Activated CD8-positive, alpha-beta T cell treated with anti-CD3 and anti-CD28 coated beads for 36 hours (primary cell): ENCODE results near the gene GPR137. TPM values are rescaled to one million over a fixed set of nuclear protein-coding genes. Genes with fewer than 3 reads are reported as not detected.

Experiments
- ATAC-seq: fragments of 200-7000 bp; cut with Tn5 transposase; one replicate; pipeline ENCODE4 v1.10.0; 2021; ENCODE audit warnings: mild to moderate bottlenecking, moderate library complexity
- CTCF ChIA-PET: fragments of 350-600 bp; sonication (Branson Sonifier 250); formaldehyde crosslinking; loops from one replicate; lab custom pipeline; 2021; ENCODE audit warnings: antibody characterized with exemption; lab: Charles Lee
- POLR2A ChIA-PET: fragments of 350-600 bp; sonication (Branson Sonifier 250); formaldehyde crosslinking; loops from one replicate; lab custom pipeline; 2021; ENCODE audit warnings: antibody characterized with exemption; lab: Charles Lee
- DNase-seq: peaks from one replicate; pipeline ENCODE4 v3.0.0-alpha.2; 2020
- H3K27ac Mint-ChIP-seq: one replicate; pipeline ENCODE4 v1.8.0; 2021; ENCODE audit warnings: mild to moderate bottlenecking, mixed read lengths
- H3K27me3 Mint-ChIP-seq: one replicate; pipeline ENCODE4 v1.8.0; 2021; ENCODE audit warnings: mixed read lengths
- H3K36me3 Mint-ChIP-seq: one replicate; pipeline ENCODE4 v1.8.0; 2021; ENCODE audit warnings: low read depth, mixed read lengths
- H3K4me1 Mint-ChIP-seq: one replicate; pipeline ENCODE4 v1.8.0; 2021; ENCODE audit warnings: low read depth, mixed read lengths
- H3K4me3 Mint-ChIP-seq: one replicate; pipeline ENCODE4 v1.8.0; 2021; ENCODE audit warnings: mild to moderate bottlenecking, moderate library complexity, mixed read lengths
- H3K9me3 Mint-ChIP-seq: one replicate; pipeline ENCODE4 v1.8.0; 2021; ENCODE audit warnings: mixed read lengths
- intact Hi-C: fragments of 100-400 bp; cut with micrococcal nuclease; formaldehyde crosslinking; loops from one replicate; pipeline ENCODE4 v1.10.0; 2022
- total RNA-seq, 2 experiments: library from RNA; stranded (reverse); gene quantifications; one replicate each; pipeline ENCODE4 v1.2.3, GENCODE V29; 2021
- TF ChIP-seq, protein P1 (sequence below): fragments of 200-600 bp; IDR thresholded peaks from one replicate; pipeline ENCODE4 v1.8.0; 2022; ENCODE audit warnings: antibody characterized with exemption, mild to moderate bottlenecking

GPR137 gene
- total RNA-seq, 2 experiments from 2014 or later, result 23.7 to 28.5 TPM

GRCh38 chr11:64261556-64262080 lies 24.0 kb upstream of the GPR137 start:
- Mint-ChIP-seq H3K4me1 (peaks cover 12% of the 10 kb centered on the region), H3K36me3 (peaks cover 12% of the 10 kb centered on the region), H3K27me3 (no peaks in the 10 kb centered on the region), H3K27ac (no peak overlapping the region), H3K4me3 (no peak overlapping the region), H3K9me3 (no peaks in the 10 kb centered on the region)
- ChIA-PET CTCF (interaction anchor here (1.8 kb wide), 1 partner anchor 10 kb away, joined by 8 read pairs; the partner anchor contains the start of gene PLCB3), POLR2A (interaction anchor here (0.9 to 2.1 kb wide), 2 partner anchors 9 to 18 kb away, joined by 5 to 6 read pairs; no protein-coding TSS in a partner anchor)
- TF ChIP-seq, protein P1, sequence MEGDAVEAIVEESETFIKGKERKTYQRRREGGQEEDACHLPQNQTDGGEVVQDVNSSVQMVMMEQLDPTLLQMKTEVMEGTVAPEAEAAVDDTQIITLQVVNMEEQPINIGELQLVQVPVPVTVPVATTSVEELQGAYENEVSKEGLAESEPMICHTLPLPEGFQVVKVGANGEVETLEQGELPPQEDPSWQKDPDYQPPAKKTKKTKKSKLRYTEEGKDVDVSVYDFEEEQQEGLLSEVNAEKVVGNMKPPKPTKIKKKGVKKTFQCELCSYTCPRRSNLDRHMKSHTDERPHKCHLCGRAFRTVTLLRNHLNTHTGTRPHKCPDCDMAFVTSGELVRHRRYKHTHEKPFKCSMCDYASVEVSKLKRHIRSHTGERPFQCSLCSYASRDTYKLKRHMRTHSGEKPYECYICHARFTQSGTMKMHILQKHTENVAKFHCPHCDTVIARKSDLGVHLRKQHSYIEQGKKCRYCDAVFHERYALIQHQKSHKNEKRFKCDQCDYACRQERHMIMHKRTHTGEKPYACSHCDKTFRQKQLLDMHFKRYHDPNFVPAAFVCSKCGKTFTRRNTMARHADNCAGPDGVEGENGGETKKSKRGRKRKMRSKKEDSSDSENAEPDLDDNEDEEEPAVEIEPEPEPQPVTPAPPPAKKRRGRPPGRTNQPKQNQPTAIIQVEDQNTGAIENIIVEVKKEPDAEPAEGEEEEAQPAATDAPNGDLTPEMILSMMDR, result no peak
- DNase-seq (no peak), ATAC-seq (no peak)
- intact Hi-C loops, result no loop called here

- ChIA-PET POLR2A (interaction anchor here (0.9 to 2.1 kb wide), 3 partner anchors 9 to 19 kb away, joined by 5 to 6 read pairs (median 5); no protein-coding TSS in a partner anchor), CTCF (interaction anchor here (1.0 to 1.8 kb wide), 3 partner anchors 11 to 39 kb away, joined by 3 to 8 read pairs (median 4); partner anchors contain the start of gene PLCB3)
- TF ChIP-seq, protein P1, result no peak
- DNase-seq (no peak), ATAC-seq (no peak)
- Mint-ChIP-seq H3K36me3 (peaks cover 12% of the 10 kb centered on the region), H3K4me3 (no peak overlapping the region), H3K27me3 (no peaks in the 10 kb centered on the region), H3K9me3 (no peaks in the 10 kb centered on the region), H3K27ac (no peak overlapping the region), H3K4me1 (peaks cover 12% of the 10 kb centered on the region)
- intact Hi-C loops, result no loop called here
Observed at GRCh38 chr11:64262271-64263002, 23.2 kb upstream of the GPR137 start.

- intact Hi-C loops, result no loop called here
- DNase-seq (no peak), ATAC-seq (no peak)
- TF ChIP-seq, protein P1, result no peak
- CTCF ChIA-PET, result interaction anchor here (1.0 to 1.4 kb wide), 3 partner anchors 11 to 40 kb away, joined by 3 to 4 read pairs (median 4); no protein-coding TSS in a partner anchor
- POLR2A ChIA-PET, result interaction anchor here (1.0 to 1.4 kb wide), 3 partner anchors 14 to 56 kb away, joined by 4 to 5 read pairs (median 4); no protein-coding TSS in a partner anchor
- no peak overlapping the region for H3K27ac Mint-ChIP-seq
- no peaks in the 10 kb centered on the region for H3K27me3 Mint-ChIP-seq
- no peak overlapping the region for H3K4me3 Mint-ChIP-seq
- peaks cover 20% of the 10 kb centered on the region for H3K4me1 Mint-ChIP-seq
- peaks cover 14% of the 10 kb centered on the region for H3K36me3 Mint-ChIP-seq
- H3K9me3 Mint-ChIP-seq, result no peaks in the 10 kb centered on the region
Observed at GRCh38 chr11:64263021-64263946, 22.4 kb upstream of the GPR137 start.

GRCh38 chr11:64263947-64264317 lies 21.7 kb upstream of the GPR137 start:
- CTCF ChIA-PET, result interaction anchor here (1.1 to 1.6 kb wide), 3 partner anchors 13 to 40 kb away, joined by 4 to 10 read pairs (median 8); partner anchors contain the start of gene CATSPERZ
- Mint-ChIP-seq H3K27ac (no peak overlapping the region), H3K36me3 (peaks cover 17% of the 10 kb centered on the region), H3K27me3 (no peaks in the 10 kb centered on the region), H3K9me3 (no peaks in the 10 kb centered on the region), H3K4me1 (peaks cover 25% of the 10 kb centered on the region), H3K4me3 (no peak overlapping the region)
- ATAC-seq (no peak), DNase-seq (no peak)
- TF ChIP-seq, protein P1, result no peak
- intact Hi-C loops, result no loop called here
- POLR2A ChIA-PET, result interaction anchor here (1.0 to 1.4 kb wide), 3 partner anchors 14 to 57 kb away, joined by 4 to 5 read pairs (median 4); no protein-coding TSS in a partner anchor
